ENCODE measurements around the gene TLCD1. TPM values are rescaled to one million over a fixed set of nuclear protein-coding genes. Genes with fewer than 3 reads are reported as not detected.
A peak's percentile ranks its signal among the peaks of the same experiment; 100 is the strongest.

Gene TLCD1
- polyA plus RNA-seq, 1 of the 3 experiments (the other 2 are of a cell fraction): 18.3 TPM

DNA sequence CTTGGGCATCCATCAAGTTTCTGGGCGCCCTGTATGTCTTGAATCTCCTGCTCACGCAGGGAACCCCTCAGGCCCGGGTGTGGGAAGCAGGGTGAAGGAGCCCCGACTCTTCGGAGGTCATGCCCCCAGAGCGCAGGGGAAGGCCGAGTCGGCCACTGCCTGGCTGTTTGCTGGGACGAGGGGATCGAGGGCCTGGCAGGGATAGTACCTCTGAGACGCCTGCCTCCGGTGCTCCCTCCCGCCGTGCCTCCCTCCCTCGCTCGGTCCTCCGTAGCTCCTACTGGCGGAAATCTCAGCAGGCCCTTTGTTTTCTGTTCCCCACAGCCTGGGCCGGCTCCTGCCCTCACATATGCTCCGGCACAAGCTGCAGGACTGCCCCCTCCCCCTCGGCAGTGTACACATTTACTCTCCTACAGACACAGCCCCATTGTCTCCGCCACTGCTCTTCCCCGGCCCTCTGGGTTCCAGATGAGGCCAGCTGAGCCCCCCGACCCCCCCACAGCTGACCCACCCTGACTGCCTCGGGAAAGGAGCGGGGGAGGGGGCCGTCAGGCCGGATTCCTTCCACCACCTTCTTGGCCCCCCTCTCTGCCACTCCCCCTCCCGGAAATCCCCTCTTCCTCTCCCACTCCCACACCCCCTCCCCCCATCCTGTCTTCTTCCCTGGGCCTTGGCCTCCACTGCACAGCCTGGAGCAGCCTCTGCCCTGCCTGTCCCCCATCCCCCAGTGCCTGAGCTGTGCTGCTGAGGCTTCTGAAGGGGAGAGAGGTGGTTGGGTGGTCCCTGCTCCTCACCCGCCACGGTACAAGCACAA is 19.1 kb upstream of the TLCD1 start:
- no peaks in the 10 kb centered on the region for H3K27me3 ChIP-seq (ENCODE audit: insufficient read depth)
- ChIA-PET POLR2A (interaction anchor here (6.5 to 6.6 kb wide), 2 partner anchors 17 to 25 kb away, joined by 45 to 90 read pairs; partner anchors contain the start of genes NEK8, RPL23A and TLCD1), CTCF (interaction anchor here (0.8 to 20.4 kb wide), 6 partner anchors 17 to 173 kb away, joined by 3 to 612 read pairs (median 3); partner anchors contain the start of genes NEK8, RPL23A and TLCD1)
- TF ChIP-seq SIN3A (IDR thresholded peaks at IDR 0.05; ENCODE audit: borderline replicate concordance, low read depth, low read length) (0 out of 2 replicates have a peak, but pooled peaks have one; percentile 12), YY1 (IDR thresholded peaks at IDR 0.05; ENCODE audit: low read depth) (no peak), MEF2A (IDR thresholded peaks at IDR 0.05; ENCODE audit: borderline replicate concordance, low read depth) (no peak), TAF1 (IDR thresholded peaks at IDR 0.05; ENCODE audit: borderline replicate concordance, low read depth, low read length) (peak; percentile 19; the same call in 1 of the 2 replicates), CHD2 (IDR thresholded peaks at IDR 0.05; ENCODE audit: low read length, partially characterized antibody) (peak; percentile 2), MXI1 (IDR thresholded peaks at IDR 0.05; ENCODE audit: low read depth, low read length) (peak; percentile 29; the same call in 1 of the 2 replicates)
- no peak overlapping the region for H2AFZ ChIP-seq (ENCODE audit: low read depth)
- H3K4me3 ChIP-seq (ENCODE audit: low read depth in 2 of 2, low read length in 1 of 2): peak overlapping the region; percentile 83 to 95
- peaks cover 23 to 46% of the 10 kb centered on the region in 2 experiments; a peak in 3 of 4 replicates for H3K4me1 ChIP-seq (ENCODE audit: control insufficient read depth in 1 of 2, insufficient read depth in 2 of 2, low read depth in 1 of 2, low read length in 1 of 2)
- WGBS (ENCODE audit: low lambda C conversion rate): 2% methylated on average over 30 of the region's 31 CpGs
- peaks cover 27% of the 10 kb centered on the region for H3F3A ChIP-seq (replicated peaks; ENCODE audit: insufficient read depth)
- peak overlapping the region; percentile 97 to 98 for H3K27ac ChIP-seq (ENCODE audit: low read depth in 2 of 2, low read length in 1 of 2)
- H3K9me2 ChIP-seq: no peaks in the 10 kb centered on the region
- H3K36me3 ChIP-seq (replicated peaks in 1 of 2; ENCODE audit: control insufficient read depth in 1 of 2, insufficient read depth in 2 of 2, low read length in 1 of 2): peaks cover 9 to 30% of the 10 kb centered on the region in 2 experiments
- peak overlapping the region; percentile 91 for H3K9ac ChIP-seq
- H3K79me2 ChIP-seq (ENCODE audit: insufficient read depth): peaks cover 47% of the 10 kb centered on the region
- H3K4me2 ChIP-seq: peak overlapping the region; percentile 99
- H4K20me1 ChIP-seq (ENCODE audit: insufficient read depth): peaks cover 53% of the 10 kb centered on the region
- DNase-seq: peak; percentile 58
- H3K9me3 ChIP-seq: no peaks in the 10 kb centered on the region

DNA sequence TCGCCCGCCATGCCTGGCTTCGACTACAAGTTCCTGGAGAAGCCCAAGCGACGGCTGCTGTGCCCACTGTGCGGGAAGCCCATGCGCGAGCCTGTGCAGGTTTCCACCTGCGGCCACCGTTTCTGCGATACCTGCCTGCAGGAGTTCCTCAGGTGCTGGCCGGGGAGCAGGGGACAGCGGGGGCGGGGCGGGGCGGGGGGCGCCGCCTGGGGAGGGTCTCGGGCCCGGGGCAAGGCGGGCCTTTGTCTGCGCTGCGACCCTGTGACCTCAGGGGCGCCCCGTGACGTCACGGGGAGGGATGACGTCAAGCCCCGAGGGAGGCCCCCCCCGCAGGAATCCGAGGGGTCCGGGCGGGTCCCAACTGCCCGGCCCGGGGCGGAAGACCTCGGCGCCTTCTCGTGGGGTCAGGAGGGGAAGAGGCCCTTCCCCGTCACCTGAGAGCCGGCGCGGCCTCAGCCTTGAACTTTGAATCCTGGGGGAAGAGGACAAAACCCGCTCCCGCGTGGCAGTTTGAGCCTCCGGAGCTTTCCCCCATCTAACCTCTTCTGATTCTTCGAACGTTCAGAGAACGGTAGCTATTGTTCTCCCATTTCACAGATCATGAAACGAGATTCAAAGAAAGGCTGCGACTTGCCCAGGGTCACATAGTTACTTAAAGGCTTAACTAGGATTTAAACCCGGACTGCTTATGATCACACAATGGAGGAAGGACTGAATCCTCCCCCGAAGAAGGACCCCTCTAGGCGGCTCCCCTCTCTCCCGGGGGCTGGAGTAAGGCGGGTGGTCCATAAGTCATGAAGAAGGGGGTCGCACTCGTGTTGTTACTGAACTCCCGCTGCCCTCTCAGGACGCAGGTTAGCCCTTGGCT is 18.3 kb upstream of the TLCD1 start:
- Histone ChIP-seq H3K4me1 (ENCODE audit: control insufficient read depth in 1 of 2, insufficient read depth in 2 of 2, low read depth in 1 of 2, low read length in 1 of 2) (peaks cover 23 to 46% of the 10 kb centered on the region in 2 experiments; a peak in 3 of 4 replicates), H2AFZ (ENCODE audit: low read depth) (no peak overlapping the region), H3K4me2 (peak overlapping the region; percentile 99), H3K27ac (ENCODE audit: low read depth in 2 of 2, low read length in 1 of 2) (peak overlapping the region; percentile 97 to 98), H3K36me3 (replicated peaks in 1 of 2; ENCODE audit: control insufficient read depth in 1 of 2, insufficient read depth in 2 of 2, low read length in 1 of 2) (peaks cover 9 to 25% of the 10 kb centered on the region in 2 experiments), H3K9ac (peak overlapping the region; percentile 91), H3F3A (replicated peaks; ENCODE audit: insufficient read depth) (peaks cover 27% of the 10 kb centered on the region), H3K4me3 (ENCODE audit: low read depth in 2 of 2, low read length in 1 of 2) (peak overlapping the region; percentile 83 to 95), H3K27me3 (ENCODE audit: insufficient read depth) (no peaks in the 10 kb centered on the region), H3K9me2 (no peaks in the 10 kb centered on the region), H3K79me2 (ENCODE audit: insufficient read depth) (peaks cover 47% of the 10 kb centered on the region), H4K20me1 (ENCODE audit: insufficient read depth) (peaks cover 46% of the 10 kb centered on the region), H3K9me3 (no peaks in the 10 kb centered on the region)
- TF ChIP-seq YY1 (IDR thresholded peaks at IDR 0.05; ENCODE audit: low read depth) (no peak; the same call in 1 of the 2 replicates), NRF1 (IDR thresholded peaks at IDR 0.05; ENCODE audit: low read depth, low read length) (no peak), RCOR1 (IDR thresholded peaks at IDR 0.05; ENCODE audit: low read length) (no peak), RAD21 (IDR thresholded peaks at IDR 0.05; ENCODE audit: low read length) (no peak), TEAD4 (IDR thresholded peaks at IDR 0.05; ENCODE audit: borderline replicate concordance, insufficient read depth) (peak; percentile 60; the same call in 1 of the 2 replicates), JUND (IDR thresholded peaks at IDR 0.05) (no peak), MEF2A (IDR thresholded peaks at IDR 0.05; ENCODE audit: borderline replicate concordance, low read depth) (no peak), GATA2 (CRISPR knock-in tag; IDR thresholded peaks at IDR 0.05) (no peak), TAF1 (IDR thresholded peaks at IDR 0.05; ENCODE audit: borderline replicate concordance, low read depth, low read length) (0 out of 2 replicates have a peak, but pooled peaks have one; percentile 24), MXI1 (IDR thresholded peaks at IDR 0.05; ENCODE audit: low read depth, low read length) (0 out of 2 replicates have a peak, but pooled peaks have one; percentile 12), RFX5 (IDR thresholded peaks at IDR 0.05; ENCODE audit: low read length) (no peak), SIN3A (IDR thresholded peaks at IDR 0.05; ENCODE audit: borderline replicate concordance, low read depth, low read length) (0 out of 2 replicates have a peak, but pooled peaks have one; percentile 23), POLR2AphosphoS5 (IDR thresholded peaks at IDR 0.05; ENCODE audit: low read depth, low read length) (no peak), EZH2phosphoT487 (IDR thresholded peaks at IDR 0.05; ENCODE audit: borderline replicate concordance, low read depth) (no peak), GABPA (IDR thresholded peaks at IDR 0.05; ENCODE audit: low read depth) (no peak), RXRA (IDR thresholded peaks at IDR 0.05; ENCODE audit: borderline replicate concordance, low read depth) (no peak), ELF1 (IDR thresholded peaks at IDR 0.05) (no peak)
- TF ChIP-seq, protein P1, sequence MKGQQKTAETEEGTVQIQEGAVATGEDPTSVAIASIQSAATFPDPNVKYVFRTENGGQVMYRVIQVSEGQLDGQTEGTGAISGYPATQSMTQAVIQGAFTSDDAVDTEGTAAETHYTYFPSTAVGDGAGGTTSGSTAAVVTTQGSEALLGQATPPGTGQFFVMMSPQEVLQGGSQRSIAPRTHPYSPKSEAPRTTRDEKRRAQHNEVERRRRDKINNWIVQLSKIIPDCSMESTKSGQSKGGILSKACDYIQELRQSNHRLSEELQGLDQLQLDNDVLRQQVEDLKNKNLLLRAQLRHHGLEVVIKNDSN (IDR thresholded peaks at IDR 0.05; ENCODE audit: borderline replicate concordance, low read depth): no peak
- TF ChIP-seq, protein P2, sequence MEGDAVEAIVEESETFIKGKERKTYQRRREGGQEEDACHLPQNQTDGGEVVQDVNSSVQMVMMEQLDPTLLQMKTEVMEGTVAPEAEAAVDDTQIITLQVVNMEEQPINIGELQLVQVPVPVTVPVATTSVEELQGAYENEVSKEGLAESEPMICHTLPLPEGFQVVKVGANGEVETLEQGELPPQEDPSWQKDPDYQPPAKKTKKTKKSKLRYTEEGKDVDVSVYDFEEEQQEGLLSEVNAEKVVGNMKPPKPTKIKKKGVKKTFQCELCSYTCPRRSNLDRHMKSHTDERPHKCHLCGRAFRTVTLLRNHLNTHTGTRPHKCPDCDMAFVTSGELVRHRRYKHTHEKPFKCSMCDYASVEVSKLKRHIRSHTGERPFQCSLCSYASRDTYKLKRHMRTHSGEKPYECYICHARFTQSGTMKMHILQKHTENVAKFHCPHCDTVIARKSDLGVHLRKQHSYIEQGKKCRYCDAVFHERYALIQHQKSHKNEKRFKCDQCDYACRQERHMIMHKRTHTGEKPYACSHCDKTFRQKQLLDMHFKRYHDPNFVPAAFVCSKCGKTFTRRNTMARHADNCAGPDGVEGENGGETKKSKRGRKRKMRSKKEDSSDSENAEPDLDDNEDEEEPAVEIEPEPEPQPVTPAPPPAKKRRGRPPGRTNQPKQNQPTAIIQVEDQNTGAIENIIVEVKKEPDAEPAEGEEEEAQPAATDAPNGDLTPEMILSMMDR (IDR thresholded peaks at IDR 0.05): no peak
- TF ChIP-seq, protein P3, sequence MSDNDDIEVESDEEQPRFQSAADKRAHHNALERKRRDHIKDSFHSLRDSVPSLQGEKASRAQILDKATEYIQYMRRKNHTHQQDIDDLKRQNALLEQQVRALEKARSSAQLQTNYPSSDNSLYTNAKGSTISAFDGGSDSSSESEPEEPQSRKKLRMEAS (IDR thresholded peaks at IDR 0.05; ENCODE audit: low read depth): no peak
- ChIA-PET CTCF (interaction anchor here (0.9 to 20.4 kb wide), 6 partner anchors 18 to 373 kb away, joined by 3 to 612 read pairs (median 3); partner anchors contain the start of genes NEK8, RPL23A and TLCD1), POLR2A (interaction anchor here (0.9 to 6.6 kb wide), 6 partner anchors 9 to 68 kb away, joined by 3 to 90 read pairs (median 4); partner anchors contain the start of genes NEK8, RPL23A and TLCD1)
- WGBS (ENCODE audit: low lambda C conversion rate): 2% methylated on average over 32 of the region's 61 CpGs
- peak; percentile 91 for DNase-seq

Data from SK-N-SH (cell line).